ENCODE data around the gene PTPRN2. TPM values are rescaled to one million over a fixed set of nuclear protein-coding genes. Genes with fewer than 3 reads are reported as not detected.

The PTPRN2 gene
- total RNA-seq, 1 donor, result 0.09 TPM

GRCh38 chr7:158586499-158587161, 993 bp downstream of the PTPRN2 start:
- H3K4me3 ChIP-seq (ENCODE audit: low read depth, low read length), result no peak overlapping the region
- TF ChIP-seq, protein P1, sequence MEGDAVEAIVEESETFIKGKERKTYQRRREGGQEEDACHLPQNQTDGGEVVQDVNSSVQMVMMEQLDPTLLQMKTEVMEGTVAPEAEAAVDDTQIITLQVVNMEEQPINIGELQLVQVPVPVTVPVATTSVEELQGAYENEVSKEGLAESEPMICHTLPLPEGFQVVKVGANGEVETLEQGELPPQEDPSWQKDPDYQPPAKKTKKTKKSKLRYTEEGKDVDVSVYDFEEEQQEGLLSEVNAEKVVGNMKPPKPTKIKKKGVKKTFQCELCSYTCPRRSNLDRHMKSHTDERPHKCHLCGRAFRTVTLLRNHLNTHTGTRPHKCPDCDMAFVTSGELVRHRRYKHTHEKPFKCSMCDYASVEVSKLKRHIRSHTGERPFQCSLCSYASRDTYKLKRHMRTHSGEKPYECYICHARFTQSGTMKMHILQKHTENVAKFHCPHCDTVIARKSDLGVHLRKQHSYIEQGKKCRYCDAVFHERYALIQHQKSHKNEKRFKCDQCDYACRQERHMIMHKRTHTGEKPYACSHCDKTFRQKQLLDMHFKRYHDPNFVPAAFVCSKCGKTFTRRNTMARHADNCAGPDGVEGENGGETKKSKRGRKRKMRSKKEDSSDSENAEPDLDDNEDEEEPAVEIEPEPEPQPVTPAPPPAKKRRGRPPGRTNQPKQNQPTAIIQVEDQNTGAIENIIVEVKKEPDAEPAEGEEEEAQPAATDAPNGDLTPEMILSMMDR (IDR thresholded peaks at IDR 0.05; ENCODE audit: insufficient read depth, low read length), result no peak
- no peak for DNase-seq (ENCODE audit: low read depth)

DNA sequence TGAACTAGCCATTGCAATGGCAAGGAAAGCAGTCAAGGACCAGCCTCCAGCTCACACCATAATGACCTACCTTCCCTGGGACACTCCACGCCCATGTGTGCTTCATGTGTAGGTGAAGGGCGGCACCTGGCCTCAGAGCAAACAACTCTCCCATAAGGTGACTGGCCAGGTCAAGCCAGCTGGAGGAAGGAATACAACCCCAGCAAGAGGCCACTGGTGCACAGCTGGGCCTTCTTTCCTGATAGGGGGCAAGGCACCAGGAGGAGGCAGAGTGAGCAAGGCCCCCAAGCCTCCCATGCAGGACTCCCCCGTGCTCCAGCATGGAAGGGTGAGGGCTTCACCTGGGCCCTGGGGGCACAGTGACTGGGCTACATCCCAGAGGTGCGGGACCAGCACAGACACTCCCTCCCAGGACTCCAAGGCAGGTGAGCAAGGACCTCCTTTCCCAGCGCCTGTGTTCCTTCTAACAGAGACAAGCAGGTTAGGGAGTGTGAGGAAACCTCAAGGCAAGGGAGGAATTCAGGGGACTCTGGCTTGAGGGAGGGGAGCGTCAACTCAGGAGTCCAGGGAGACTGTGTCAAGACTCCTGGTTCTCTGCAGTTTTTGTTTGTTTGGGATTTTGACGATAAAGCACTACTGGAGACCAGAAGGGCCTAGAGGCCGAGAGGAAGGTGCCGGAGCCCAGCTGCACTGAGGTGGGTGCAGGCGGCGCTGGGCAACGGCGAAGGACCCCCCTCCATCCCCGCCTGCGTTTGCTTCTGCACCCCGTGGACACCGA, 1.7 kb downstream of the PTPRN2 start:
- H3K4me3 ChIP-seq (ENCODE audit: low read depth, low read length), result no peak overlapping the region
- DNase-seq (ENCODE audit: low read depth), result no peak
- TF ChIP-seq, protein P1 (IDR thresholded peaks at IDR 0.05; ENCODE audit: insufficient read depth, low read length), result no peak

- H3K4me3 ChIP-seq (ENCODE audit: low read depth, low read length), result no peak overlapping the region
- TF ChIP-seq, protein P1 (IDR thresholded peaks at IDR 0.05; ENCODE audit: insufficient read depth, low read length), result no peak
- DNase-seq (ENCODE audit: low read depth), result no peak
Measured at GRCh38 chr7:158584407-158584806, 3.2 kb downstream of the PTPRN2 start.

DNA sequence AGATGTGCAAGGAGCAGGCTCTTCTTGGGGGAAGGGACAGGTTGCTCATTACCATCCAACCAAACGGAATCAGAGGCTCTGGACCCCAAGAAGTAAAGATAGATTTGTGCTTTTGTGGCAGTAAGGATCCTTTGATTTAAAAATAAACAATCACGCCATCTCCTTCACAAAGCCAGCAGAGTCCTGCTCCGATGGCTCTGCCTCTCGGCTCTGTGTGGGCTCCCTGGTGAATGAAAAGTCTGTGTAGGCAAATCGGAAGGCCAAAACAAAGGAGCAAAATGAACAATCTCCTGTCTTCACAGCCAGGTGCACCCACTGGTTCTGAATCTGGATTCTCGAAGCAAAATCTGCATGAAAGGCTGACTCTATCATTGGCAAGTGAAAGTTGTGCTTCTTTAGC, 3.8 kb downstream of the PTPRN2 start:
- no peak for DNase-seq (ENCODE audit: low read depth)
- no peak overlapping the region for H3K4me3 ChIP-seq (ENCODE audit: low read depth, low read length)
- TF ChIP-seq, protein P1 (IDR thresholded peaks at IDR 0.05; ENCODE audit: insufficient read depth, low read length), result no peak

- no peak for DNase-seq (ENCODE audit: low read depth)
- H3K4me3 ChIP-seq (ENCODE audit: low read depth, low read length), result no peak overlapping the region
- TF ChIP-seq, protein P1 (IDR thresholded peaks at IDR 0.05; ENCODE audit: insufficient read depth, low read length), result no peak
Measured at GRCh38 chr7:158583143-158583542, 4.5 kb downstream of the PTPRN2 start.

DNA sequence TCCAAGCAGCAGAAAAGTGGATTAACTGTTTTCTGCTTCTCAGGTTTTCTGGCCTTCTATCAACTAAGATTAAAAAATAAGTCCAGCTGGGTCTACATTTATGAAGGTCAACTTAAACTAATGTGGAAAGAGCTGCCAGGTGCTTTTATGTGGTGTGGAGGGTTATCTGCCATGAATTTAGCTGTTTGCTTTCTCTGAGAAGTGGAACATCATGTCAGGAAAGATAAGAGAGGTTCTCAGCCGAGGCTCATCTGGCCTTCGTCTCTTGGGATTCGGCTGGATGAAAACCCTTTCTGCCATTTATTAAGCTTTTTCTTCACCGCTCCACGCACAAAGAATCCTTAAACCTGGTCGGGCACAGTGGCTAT, 5.5 kb downstream of the PTPRN2 start:
- H3K4me3 ChIP-seq (ENCODE audit: low read depth, low read length), result no peak overlapping the region
- TF ChIP-seq, protein P1 (IDR thresholded peaks at IDR 0.05; ENCODE audit: insufficient read depth, low read length), result no peak
- DNase-seq (ENCODE audit: low read depth), result no peak

Data from fibroblast of the aortic adventitia (primary cell).